Effector memory CD8-positive, alpha-beta T cell (primary cell): ENCODE results near the gene DOHH.
"Not testable (repeated sequence)": the region's sequence is repeated elsewhere in the genome, so short reads cannot be mapped to it uniquely, and the experiment has no call there.

Experiments used
- ATAC-seq: fragments of 150-1000 bp; cut with Tn5 transposase; replicated peaks from 2 replicates; pipeline ENCODE4 v1.10.0; 2021; ENCODE audit warnings: mild to moderate bottlenecking, moderate library complexity
- DNase-seq, 3 experiments: peaks; one replicate each; pipeline ENCODE4 v3.0.0; 2021
- H3K27ac Mint-ChIP-seq, 2 donors: one replicate each; pipeline ENCODE4 v1.8.0; 2022; ENCODE audit warnings: mild to moderate bottlenecking in 2 of 2, mixed read lengths in 2 of 2, moderate library complexity in 2 of 2
- H3K27me3 Mint-ChIP-seq, 2 donors: one replicate each; pipeline ENCODE4 v1.8.0; 2022; ENCODE audit warnings: mixed read lengths in 2 of 2
- H3K36me3 Mint-ChIP-seq: one replicate; pipeline ENCODE4 v1.8.0; 2022; ENCODE audit warnings: mild to moderate bottlenecking, moderate library complexity, mixed read lengths; ENCODE audit not compliant: insufficient read depth
- H3K4me1 Mint-ChIP-seq, 2 donors: one replicate each; pipeline ENCODE4 v1.8.0; 2022; ENCODE audit warnings: low read depth in 2 of 2, mixed read lengths in 2 of 2
- H3K4me3 Mint-ChIP-seq, 2 donors: one replicate each; pipeline ENCODE4 v1.8.0; 2022; ENCODE audit warnings: mild to moderate bottlenecking in 2 of 2, mixed read lengths in 2 of 2, moderate library complexity in 2 of 2
- H3K9me3 Mint-ChIP-seq, 2 donors: one replicate each; pipeline ENCODE4 v1.8.0; 2022; ENCODE audit warnings: mixed read lengths in 2 of 2

The DOHH gene

DNA sequence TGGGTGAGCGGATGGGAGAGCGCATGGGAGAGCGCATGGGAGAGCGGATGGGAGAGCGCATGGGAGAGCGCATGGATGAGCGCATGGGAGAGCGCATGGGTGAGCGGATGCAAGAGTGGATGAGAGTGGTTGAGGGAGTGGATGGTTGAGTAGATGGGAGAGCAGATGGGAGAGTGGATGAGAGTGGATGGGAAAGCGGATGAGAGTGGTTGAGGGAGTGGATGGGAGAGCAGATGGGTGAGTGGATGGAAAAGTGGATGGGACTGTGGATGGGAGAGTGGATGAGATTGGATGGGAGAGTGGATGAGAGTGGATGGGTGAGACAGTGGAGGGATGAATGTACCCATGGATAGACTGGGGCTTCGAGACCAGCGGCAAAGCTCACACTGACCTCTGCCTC lies 29.9 kb upstream of the DOHH start:
- no peaks in the 10 kb centered on the region for H3K9me3 Mint-ChIP-seq
- H3K4me3 Mint-ChIP-seq, result no peak overlapping the region
- DNase-seq, result no peak
- peaks cover 3 to 5% of the 10 kb centered on the region in 2 donors for H3K4me1 Mint-ChIP-seq
- H3K27ac Mint-ChIP-seq, result no peak overlapping the region
- peaks cover 51% of the 10 kb centered on the region for H3K36me3 Mint-ChIP-seq
- H3K27me3 Mint-ChIP-seq, result no peaks in the 10 kb centered on the region
- ATAC-seq, result no peak

GRCh38 chr19:3529299-3529698 lies 28.8 kb upstream of the DOHH start:
- H3K27ac Mint-ChIP-seq, DNase-seq, H3K9me3 Mint-ChIP-seq, H3K27me3 Mint-ChIP-seq, ATAC-seq, H3K4me1 Mint-ChIP-seq, H3K4me3 Mint-ChIP-seq: not testable (repeated sequence)
- peaks cover 46% of the 10 kb centered on the region for H3K36me3 Mint-ChIP-seq

DNA sequence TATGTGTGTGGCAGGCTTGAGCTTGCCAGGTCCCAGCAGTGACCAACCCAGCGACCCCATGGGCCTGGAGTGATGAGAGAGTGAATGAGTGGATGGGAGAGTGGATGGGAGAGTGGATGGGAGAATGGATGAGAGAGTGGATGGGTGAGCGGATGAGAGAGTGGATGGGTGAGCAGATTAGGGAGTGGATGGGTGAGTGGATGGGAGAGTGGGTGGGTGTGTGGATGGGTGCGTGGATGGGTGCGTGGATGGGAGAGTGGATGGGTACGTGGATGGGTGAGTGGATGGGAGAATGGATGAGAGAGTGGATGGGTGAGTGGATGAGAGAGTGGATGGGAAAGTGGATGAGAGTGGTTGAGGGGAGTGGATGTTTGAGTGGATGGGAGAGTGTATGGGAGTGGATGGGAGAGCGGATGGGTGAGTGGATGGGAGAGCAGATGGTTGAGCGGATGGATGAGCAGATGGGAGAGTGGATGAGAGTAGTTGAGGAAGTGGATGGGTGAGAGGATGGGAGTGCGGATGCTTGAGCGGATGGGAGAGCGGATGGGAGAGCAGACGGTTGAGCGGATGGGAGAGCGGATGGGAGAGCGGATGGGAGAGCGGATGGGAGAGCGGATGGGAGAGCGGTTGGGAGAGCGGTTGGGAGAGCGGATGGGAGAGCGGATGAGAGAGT lies 28.2 kb upstream of the DOHH start:
- no peaks in the 10 kb centered on the region for H3K27me3 Mint-ChIP-seq
- no peak overlapping the region for H3K27ac Mint-ChIP-seq
- H3K36me3 Mint-ChIP-seq, result peaks cover 46% of the 10 kb centered on the region
- no peak for DNase-seq
- H3K4me3 Mint-ChIP-seq, result no peak overlapping the region
- H3K9me3 Mint-ChIP-seq, result no peaks in the 10 kb centered on the region
- peaks cover 4% of the 10 kb centered on the region in 2 donors for H3K4me1 Mint-ChIP-seq
- no peak for ATAC-seq

GRCh38 chr19:3528080-3528479 lies 27.6 kb upstream of the DOHH start:
- ATAC-seq, result no peak
- no peak for DNase-seq
- no peak overlapping the region for H3K27ac Mint-ChIP-seq
- H3K36me3 Mint-ChIP-seq, result peaks cover 40% of the 10 kb centered on the region
- H3K4me3 Mint-ChIP-seq, result no peak overlapping the region
- no peaks in the 10 kb centered on the region for H3K9me3 Mint-ChIP-seq
- peaks cover 4% of the 10 kb centered on the region in 2 donors for H3K4me1 Mint-ChIP-seq
- no peaks in the 10 kb centered on the region for H3K27me3 Mint-ChIP-seq

DNA sequence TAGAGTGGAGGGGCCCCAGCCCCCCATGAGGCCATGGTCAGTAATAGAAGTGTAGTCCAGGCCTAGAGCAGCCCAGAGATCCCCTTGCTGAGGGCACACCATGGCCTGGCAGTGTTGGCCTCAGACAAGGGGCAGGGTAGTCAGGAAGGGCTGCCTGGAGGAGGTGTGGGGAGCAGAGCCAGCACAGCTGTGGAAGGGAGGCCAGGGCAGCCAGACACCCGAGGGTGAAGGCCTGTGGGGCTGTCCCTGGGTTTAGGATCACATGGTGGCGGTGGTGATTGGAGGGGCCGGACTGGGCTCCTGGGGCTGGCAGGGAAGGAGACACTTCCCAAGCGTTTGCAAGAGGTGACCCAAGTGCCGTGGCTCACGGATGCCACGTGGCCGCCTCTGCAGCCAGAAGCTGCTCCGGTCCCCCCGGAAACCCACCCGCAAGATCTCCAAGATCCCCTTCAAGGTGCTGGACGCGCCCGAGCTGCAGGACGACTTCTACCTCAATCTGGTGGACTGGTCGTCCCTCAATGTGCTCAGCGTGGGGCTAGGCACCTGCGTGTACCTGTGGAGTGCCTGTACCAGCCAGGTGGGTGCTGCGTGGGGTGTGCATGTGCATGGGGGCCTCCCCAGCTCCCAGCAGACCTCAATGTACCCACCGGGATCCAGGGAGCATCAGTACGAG lies 26.9 kb upstream of the DOHH start:
- Mint-ChIP-seq H3K4me3 (peak overlapping the region in 1 of 2 donors; percentile 41), H3K9me3 (no peaks in the 10 kb centered on the region), H3K27me3 (no peaks in the 10 kb centered on the region), H3K36me3 (peaks cover 38% of the 10 kb centered on the region), H3K4me1 (peaks cover 4 to 5% of the 10 kb centered on the region in 2 donors), H3K27ac (peak overlapping the region in 1 of 2 donors; percentile 28)
- DNase-seq (no peak), ATAC-seq (no peak)

DNA sequence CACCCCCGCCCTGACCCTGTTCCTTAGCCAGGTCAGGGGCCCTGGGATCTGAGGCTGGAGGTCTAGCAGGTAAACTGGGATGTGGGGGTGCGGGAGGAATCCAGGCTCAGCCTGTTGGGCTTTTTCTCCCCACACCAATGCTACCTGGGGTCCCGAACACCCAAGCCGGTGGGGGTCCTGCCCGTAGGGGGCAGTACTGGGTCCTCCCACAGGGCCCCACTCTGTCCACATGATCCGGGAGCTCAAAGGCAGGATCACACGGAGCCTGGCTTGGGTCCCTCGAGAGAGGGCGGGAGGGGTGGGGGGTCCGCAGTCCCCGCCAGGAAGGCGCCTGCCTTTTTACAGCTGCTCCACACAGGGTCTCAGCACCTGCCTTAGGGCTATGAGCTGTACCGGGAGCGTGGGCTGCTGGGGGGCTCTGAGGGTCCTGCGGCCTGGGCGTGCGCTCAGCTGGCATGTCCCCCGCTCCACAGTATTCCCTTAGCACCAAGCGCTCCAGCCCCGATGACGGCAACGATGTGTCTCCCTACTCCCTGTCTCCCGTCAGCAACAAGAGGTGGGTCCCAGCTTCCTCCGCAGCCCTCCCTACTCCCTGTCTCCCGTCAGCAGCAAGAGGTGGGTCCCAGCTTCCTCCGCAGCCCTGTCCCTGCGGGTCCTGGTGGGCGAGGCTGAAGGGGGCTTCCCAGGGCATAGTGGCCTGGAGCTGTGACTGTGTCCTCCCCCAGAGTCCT lies 26.2 kb upstream of the DOHH start:
- Mint-ChIP-seq H3K27ac (peak overlapping the region in 1 of 2 donors; percentile 28), H3K27me3 (no peaks in the 10 kb centered on the region), H3K36me3 (peaks cover 40% of the 10 kb centered on the region), H3K4me3 (peak overlapping the region in 1 of 2 donors; percentile 41), H3K4me1 (peaks cover 4 to 9% of the 10 kb centered on the region in 2 donors), H3K9me3 (no peaks in the 10 kb centered on the region)
- ATAC-seq (no peak), DNase-seq (no peak)

GRCh38 chr19:3524904-3525451 lies 24.5 kb upstream of the DOHH start:
- H3K27ac Mint-ChIP-seq, result no peak overlapping the region
- no peaks in the 10 kb centered on the region for H3K27me3 Mint-ChIP-seq
- DNase-seq, result no peak
- no peak overlapping the region for H3K4me3 Mint-ChIP-seq
- peaks cover 41% of the 10 kb centered on the region for H3K36me3 Mint-ChIP-seq
- ATAC-seq, result no peak
- no peaks in the 10 kb centered on the region for H3K9me3 Mint-ChIP-seq
- peaks cover 9 to 14% of the 10 kb centered on the region in 2 donors for H3K4me1 Mint-ChIP-seq

GRCh38 chr19:3524078-3524842 lies 23.8 kb upstream of the DOHH start:
- H3K9me3 Mint-ChIP-seq, result no peaks in the 10 kb centered on the region
- H3K4me1 Mint-ChIP-seq, result peaks cover 9 to 19% of the 10 kb centered on the region in 2 donors
- DNase-seq (no peak), ATAC-seq (no peak)
- no peak overlapping the region for H3K4me3 Mint-ChIP-seq
- no peaks in the 10 kb centered on the region for H3K27me3 Mint-ChIP-seq
- peak overlapping the region in 1 of 2 donors; percentile 72 for H3K27ac Mint-ChIP-seq
- peaks cover 47% of the 10 kb centered on the region for H3K36me3 Mint-ChIP-seq

- Mint-ChIP-seq H3K4me3 (no peak overlapping the region), H3K27me3 (no peaks in the 10 kb centered on the region), H3K4me1 (peaks cover 9 to 19% of the 10 kb centered on the region in 2 donors), H3K27ac (peak overlapping the region in 1 of 2 donors; percentile 72), H3K9me3 (no peaks in the 10 kb centered on the region), H3K36me3 (peaks cover 48% of the 10 kb centered on the region)
- DNase-seq (no peak), ATAC-seq (no peak)
Observed at GRCh38 chr19:3523361-3524077, 23.0 kb upstream of the DOHH start.

DNA sequence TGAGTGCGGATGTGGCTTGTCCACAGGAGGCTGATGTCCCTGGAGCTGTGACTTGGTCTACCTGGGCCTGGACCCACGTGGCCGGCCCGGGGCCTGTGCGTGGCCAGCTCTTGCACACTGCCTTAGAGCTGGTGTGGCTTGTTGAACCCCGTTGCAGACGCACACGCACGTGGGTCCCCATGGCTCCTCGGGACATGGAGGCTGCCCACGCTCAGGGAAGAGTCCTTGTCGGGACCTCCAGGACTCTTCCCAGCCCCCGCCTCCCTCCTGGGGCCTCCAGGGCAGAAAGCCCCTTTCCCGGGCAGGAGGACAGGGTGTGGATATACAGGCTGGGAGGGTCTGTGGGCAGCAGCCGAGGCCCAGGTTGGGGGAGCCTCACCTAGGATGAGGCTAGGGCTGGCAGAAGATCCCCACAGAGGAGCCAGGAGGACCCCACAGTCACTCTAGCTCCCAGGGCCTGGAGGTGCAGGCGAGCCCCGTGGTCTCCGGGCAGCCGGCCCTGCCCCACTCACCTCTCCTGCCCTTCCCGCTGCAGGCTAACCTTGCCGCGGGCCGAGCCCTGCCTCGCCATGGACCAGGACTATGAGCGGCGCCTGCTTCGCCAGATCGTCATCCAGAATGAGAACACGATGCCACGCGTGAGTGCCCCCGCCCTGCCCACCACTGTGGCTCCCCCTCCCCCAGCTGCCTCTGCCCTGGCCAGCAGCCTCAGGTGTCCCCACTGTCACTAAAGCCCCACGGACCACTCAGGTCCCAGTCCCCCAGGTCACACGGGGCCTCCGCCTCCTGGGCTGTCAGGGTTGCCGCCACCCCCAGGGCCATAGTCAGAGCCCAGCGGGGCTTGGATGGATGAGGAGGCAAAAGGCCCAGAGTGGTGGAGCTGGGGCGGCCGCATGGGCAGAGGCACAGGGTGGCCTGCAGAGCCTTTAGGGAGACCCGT lies 22.2 kb upstream of the DOHH start:
- no peaks in the 10 kb centered on the region for H3K9me3 Mint-ChIP-seq
- no peak for DNase-seq
- ATAC-seq, result no peak
- no peaks in the 10 kb centered on the region for H3K27me3 Mint-ChIP-seq
- H3K36me3 Mint-ChIP-seq, result peaks cover 48% of the 10 kb centered on the region
- peaks cover 9 to 19% of the 10 kb centered on the region in 2 donors for H3K4me1 Mint-ChIP-seq
- H3K27ac Mint-ChIP-seq, result peak overlapping the region in 1 of 2 donors; percentile 52
- no peak overlapping the region for H3K4me3 Mint-ChIP-seq

DNA sequence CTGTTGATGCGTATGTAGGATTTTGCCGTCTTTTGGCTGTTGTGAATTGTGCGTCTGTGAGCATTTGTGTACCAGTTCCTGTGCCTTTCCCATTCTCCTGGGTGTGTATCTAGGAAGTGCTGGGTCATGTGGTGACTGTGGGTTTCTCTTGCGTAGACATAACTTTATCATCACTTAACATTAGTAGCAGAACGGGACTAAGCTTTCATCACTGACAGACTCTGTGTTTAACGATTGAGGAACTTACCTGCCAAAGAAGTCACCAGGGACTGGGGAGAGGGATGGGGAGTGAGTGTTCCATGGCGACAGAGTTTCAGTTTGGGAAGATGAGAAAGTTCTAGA lies 20.6 kb upstream of the DOHH start:
- no peak for ATAC-seq
- no peak for DNase-seq
- peak overlapping the region; percentile 52 to 78 for H3K27ac Mint-ChIP-seq

More for the DNA sequence above, 20.6 kb upstream of the DOHH start:
- no peaks in the 10 kb centered on the region for H3K27me3 Mint-ChIP-seq
- no peak overlapping the region for H3K4me3 Mint-ChIP-seq
- H3K36me3 Mint-ChIP-seq, result peaks cover 48% of the 10 kb centered on the region
- H3K9me3 Mint-ChIP-seq, result no peaks in the 10 kb centered on the region
- H3K4me1 Mint-ChIP-seq, result peaks cover 12 to 31% of the 10 kb centered on the region in 2 donors
